HG03095 (cell line): ENCODE measurements around the gene SMYD3.

Source experiments
- ATAC-seq: cut with Tn5 transposase; IDR thresholded peaks from one replicate; pipeline ENCODE4 v1.9.1; 2021; ENCODE audit warnings: moderate library complexity; ENCODE audit not compliant: unreplicated experiment

The SMYD3 gene

DNA sequence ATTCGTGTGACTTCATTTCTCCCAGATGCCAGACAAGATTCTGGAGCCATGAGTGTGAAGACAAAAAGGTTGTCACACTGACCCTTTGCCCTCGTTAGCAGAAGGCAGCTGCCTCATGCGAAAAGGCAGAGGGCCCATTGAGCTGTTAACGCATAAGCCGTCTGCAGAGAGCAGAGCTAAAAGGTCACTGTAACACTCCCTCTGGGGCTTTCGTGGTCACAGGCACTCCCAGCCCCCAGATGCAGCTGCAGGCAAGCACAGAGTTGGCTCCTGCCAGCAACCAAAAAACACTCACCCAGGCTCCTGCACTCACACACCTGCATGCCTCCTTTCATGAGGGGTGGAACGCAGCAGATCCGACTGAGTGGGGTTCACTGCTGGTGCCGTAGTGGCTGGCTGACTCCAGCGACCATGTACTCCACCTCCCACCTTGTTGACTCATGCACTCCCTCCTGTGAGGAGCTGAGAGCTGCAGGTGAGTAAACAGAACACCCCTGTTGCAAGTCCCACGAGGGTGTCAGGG lies 287.5 kb downstream of the SMYD3 start:
- no peak for ATAC-seq

- no peak for ATAC-seq
Measured at GRCh38 chr1:246218686-246219085, 288.4 kb downstream of the SMYD3 start.

- ATAC-seq, result no peak
Measured at GRCh38 chr1:246216906-246217305, 290.2 kb downstream of the SMYD3 start.

DNA sequence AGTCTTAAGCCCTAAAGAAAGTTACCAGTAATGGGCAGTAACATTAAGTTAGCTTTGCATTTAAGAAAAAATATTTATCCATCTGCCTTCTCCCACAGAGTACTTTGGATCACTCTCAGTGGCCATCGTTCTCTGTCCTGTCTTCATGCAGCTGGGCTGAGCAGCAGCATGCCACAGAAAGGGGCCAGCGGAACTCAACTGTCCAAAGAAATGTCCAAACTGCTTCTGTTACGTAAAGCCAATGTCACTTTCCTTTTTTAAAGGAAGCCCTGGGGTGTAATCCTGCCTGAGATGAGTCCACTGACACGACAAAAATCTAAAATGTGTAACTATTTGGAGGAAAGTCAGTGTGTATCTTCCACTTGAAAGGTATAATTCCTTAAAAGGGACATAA lies 291.6 kb downstream of the SMYD3 start:
- ATAC-seq, result no peak

DNA sequence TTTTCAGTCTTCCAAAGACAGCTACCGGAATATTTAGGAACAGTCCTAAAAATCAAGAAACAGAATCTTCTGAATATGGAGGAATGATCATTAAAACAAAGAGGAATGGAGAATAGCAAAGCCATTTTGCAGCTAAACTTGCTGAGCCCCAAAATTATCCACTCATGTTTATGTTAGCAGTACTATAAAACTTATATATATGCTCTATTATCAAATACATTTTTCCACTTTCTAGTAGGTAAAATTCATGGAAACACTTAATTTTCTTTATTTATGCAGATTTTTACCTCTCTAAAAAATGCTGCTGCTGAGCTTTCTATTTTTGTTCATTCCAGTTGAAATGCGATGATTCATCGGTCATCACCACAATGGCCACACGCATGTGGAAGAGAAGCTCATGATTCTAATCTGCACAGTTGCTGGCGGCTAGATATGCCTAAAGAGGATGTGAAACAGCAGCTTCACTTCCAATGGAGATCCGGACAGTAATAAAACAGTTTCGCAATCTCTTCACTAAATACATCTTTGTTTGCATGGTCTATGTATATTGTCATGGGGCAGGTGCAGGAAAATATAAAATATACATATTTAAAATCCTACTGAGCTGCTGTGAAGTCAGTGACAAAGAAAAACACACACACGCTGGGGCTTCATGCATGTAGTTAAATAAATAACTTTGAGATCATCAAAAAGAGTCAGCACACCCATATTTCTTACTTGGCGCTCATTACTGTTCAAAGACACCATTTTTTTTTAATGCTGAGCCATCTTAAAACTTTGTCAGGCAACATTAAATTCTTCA lies 292.2 kb downstream of the SMYD3 start:
- ATAC-seq, result peak; percentile 87

DNA sequence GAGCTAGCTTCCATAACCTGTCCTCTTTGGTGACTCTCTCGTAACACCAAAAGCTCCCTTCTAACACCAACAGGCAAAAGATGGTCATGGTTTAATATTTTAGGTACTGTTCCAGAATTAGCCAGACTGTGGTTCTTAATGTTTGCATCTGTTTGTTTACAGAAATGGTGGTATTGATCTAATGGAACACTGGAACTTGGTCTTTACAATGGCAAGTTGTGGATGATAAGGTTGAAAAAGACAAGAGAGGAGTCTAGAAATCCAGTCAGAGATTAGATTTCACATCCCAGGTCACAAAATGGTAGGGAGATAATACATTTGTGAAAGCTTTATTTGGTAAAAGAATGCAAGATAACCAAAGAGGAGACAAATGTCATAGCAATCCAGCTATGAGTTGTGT lies 293.1 kb downstream of the SMYD3 start:
- no peak for ATAC-seq

DNA sequence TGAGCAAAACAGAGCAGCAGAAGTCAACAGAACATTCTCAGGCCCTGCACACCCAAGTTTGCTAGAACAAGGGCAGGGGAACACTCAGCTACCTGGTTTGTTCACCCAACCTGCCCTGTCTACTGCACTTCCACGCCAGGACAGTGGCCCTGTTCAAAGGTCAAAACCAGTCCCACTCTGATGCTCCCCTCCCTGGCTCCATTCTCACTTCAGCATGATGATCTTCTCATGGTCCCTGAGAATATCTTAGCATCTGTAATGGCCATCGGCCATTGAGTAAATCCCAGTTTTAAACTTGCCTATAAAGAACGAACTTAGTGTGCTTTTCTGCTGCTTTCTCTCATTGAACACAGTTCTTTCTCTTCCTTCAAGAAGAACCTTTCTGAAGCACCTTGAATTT lies 293.6 kb downstream of the SMYD3 start:
- ATAC-seq, result no peak

- no peak for ATAC-seq
Measured at GRCh38 chr1:246213036-246213435, 294.0 kb downstream of the SMYD3 start.

- ATAC-seq, result no peak
Measured at GRCh38 chr1:246212013-246212412, 295.1 kb downstream of the SMYD3 start.

DNA sequence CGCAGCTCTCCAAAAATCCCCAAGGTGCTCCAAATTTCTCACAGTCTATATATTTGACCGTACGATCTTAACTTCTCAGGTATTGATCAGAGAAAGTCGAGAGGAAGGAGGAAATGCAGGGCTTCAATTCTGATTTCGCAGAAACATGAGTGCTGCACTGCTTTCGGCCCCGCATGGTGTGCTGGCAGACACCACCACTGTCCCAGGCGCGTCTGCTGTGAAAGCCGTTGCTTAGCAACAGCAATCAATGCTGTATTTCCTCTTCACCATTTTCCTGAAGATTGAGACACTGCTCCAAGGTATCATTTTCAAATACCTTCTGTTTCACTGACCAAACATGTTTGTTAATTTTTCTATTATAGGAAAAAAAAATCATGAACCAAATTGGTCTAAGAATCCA lies 296.3 kb downstream of the SMYD3 start:
- no peak for ATAC-seq

GRCh38 chr1:246208105-246208504 lies 299.0 kb downstream of the SMYD3 start:
- no peak for ATAC-seq

DNA sequence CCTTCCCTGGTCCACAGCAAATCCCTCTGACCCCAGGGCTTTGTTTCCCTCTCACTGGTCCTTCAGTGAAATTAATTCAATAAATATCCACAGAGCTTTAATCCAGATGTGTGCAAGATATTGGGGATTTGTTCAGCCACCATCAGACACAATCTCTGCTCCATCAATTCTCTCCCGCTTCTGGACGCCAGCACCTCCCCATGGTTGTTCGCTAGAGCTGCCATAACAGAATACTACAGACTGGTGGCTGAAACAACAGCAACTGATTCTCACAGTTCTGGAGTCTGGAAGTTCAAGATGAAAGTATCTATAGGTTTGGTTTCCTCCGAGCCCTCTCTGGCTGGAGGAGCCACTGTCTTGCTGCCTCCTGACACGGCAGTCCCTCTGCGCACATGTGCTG lies 303.9 kb downstream of the SMYD3 start:
- ATAC-seq, result no peak

- ATAC-seq, result no peak
Measured at GRCh38 chr1:246200738-246201137, 306.3 kb downstream of the SMYD3 start.

- ATAC-seq, result no peak
Measured at GRCh38 chr1:246200225-246200624, 306.9 kb downstream of the SMYD3 start.

DNA sequence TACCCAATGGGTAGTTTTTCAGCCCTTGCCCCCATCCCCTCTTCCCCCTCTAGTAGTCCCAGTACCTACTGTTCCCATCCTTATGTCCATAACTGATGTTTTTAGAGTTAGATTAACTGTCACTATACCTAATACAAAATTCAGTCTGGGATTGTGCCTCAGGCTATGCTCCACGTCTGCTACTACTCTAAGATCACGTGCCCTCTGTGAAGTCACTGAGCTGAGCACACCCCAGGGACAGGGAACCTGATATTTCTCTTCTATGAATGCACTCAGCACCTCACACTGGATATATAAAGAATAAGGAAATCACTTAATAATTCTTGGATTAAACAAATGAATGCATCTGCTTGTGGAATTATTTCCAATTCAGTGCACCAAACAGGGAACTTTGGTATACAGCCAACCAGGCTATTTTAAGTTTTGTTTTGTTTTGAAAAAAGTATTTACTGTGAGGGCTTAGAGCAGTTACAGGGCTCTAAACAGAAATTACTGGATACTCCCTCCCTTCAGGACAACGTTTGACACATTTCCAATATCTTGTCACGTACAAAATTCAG lies 307.9 kb downstream of the SMYD3 start:
- ATAC-seq, result no peak

- no peak for ATAC-seq
Measured at GRCh38 chr1:246198115-246198816, 308.8 kb downstream of the SMYD3 start.

GRCh38 chr1:246197076-246197475 lies 310.0 kb downstream of the SMYD3 start:
- ATAC-seq, result no peak

GRCh38 chr1:246195296-246195695 lies 311.8 kb downstream of the SMYD3 start:
- ATAC-seq, result no peak

DNA sequence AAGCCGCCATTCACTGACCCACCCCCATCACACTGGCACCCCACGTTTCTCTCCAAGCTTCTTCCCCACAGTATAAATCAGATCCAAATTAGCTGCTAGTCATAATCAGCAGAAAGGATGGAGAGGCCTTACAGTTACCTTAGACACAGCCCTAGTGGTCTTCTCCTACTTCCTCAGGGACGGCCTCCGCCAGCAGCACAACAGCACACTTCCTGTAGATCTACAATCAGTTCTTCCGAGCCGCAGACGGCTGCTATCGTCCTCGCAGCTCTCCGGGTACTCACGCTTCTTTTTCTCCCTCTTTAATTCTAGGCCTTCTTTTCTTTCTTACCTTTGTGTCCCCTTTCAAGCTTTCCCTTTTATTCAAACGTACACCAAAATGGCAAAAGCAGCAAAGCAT lies 313.5 kb downstream of the SMYD3 start:
- no peak for ATAC-seq

- no peak for ATAC-seq
Measured at GRCh38 chr1:246189126-246189525, 318.0 kb downstream of the SMYD3 start.

DNA sequence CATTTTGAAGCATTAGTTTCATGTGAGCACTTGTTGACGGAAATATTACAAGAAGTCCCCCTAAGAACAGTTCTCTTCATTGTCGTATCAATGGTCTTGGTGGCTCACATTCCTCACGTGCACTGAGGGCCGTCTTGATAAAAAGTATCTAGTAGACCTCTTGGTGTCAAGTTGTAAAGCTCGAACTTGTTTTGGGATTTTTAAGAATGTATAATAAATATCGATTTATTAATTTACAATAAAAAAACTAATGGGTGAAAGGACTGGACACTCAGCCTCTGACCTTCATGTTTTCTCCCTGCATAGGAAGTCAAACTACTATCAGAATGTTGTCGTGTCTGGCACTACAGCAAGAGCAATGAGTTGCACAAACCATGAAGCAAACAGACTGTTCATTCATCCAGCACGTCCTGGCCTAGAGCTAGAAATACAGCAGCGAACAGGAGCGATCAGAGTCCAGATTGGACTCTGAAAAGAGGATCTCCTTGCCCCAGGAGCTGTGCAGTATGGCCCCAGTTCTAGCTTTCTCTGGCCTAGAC lies 319.2 kb downstream of the SMYD3 start:
- no peak for ATAC-seq

- ATAC-seq, result no peak
Measured at GRCh38 chr1:246184503-246184902, 322.6 kb downstream of the SMYD3 start.
